Skin epidermis (tissue), 12 donors: ENCODE results near the gene ECT2L.
A peak's percentile ranks its signal among the peaks of the same experiment; 100 is the strongest.

ENCODE experiments used
- H3K27ac ChIP-seq, 21 experiments: fragments of 200-600 bp; sonication (generic) in 11 of 21; one replicate each; pipeline ENCODE4 v1.5.0; 2020; ENCODE audit warnings: mild to moderate bottlenecking in 3 of 21, inconsistent platforms in 2 of 21, moderate library complexity in 2 of 21
- H3K4me3 ChIP-seq, 7 experiments: fragments of 200-600 bp; sonication (generic) in 2 of 7; one replicate each; pipeline ENCODE4 v1.5.0; 2020; ENCODE audit warnings: inconsistent platforms in 2 of 7, mild to moderate bottlenecking in 2 of 7, moderate library complexity in 1 of 7

ECT2L gene

GRCh38 chr6:138803861-138804260 lies 8.0 kb downstream of the ECT2L start:
- no peak overlapping the region for H3K4me3 ChIP-seq
- H3K27ac ChIP-seq = peak overlapping the region in 1 of 21 experiments; percentile 54

- Histone ChIP-seq H3K27ac (peak overlapping the region in 1 of 21 experiments; percentile 27), H3K4me3 (no peak overlapping the region)
Observed at GRCh38 chr6:138805016-138805765, 9.3 kb downstream of the ECT2L start.

- Histone ChIP-seq H3K4me3 (no peak overlapping the region), H3K27ac (no peak overlapping the region)
Observed at GRCh38 chr6:138806889-138807288, 11.0 kb downstream of the ECT2L start.

GRCh38 chr6:138809677-138810076 lies 13.8 kb downstream of the ECT2L start:
- Histone ChIP-seq H3K4me3 (no peak overlapping the region), H3K27ac (no peak overlapping the region)

- Histone ChIP-seq H3K4me3 (no peak overlapping the region), H3K27ac (no peak overlapping the region)
Observed at GRCh38 chr6:138811866-138812265, 16.0 kb downstream of the ECT2L start.

GRCh38 chr6:138814179-138814834 lies 18.4 kb downstream of the ECT2L start:
- Histone ChIP-seq H3K4me3 (no peak overlapping the region), H3K27ac (peak overlapping the region in 1 of 21 experiments; percentile 10)

GRCh38 chr6:138815221-138815620 lies 19.3 kb downstream of the ECT2L start:
- no peak overlapping the region for H3K4me3 ChIP-seq
- no peak overlapping the region for H3K27ac ChIP-seq

- H3K27ac ChIP-seq = peak overlapping the region in 8 of 21 experiments; percentile 24 to 90 (median 48)
- H3K4me3 ChIP-seq = no peak overlapping the region
Observed at GRCh38 chr6:138815797-138816528, 20.1 kb downstream of the ECT2L start.

- Histone ChIP-seq H3K27ac (peak overlapping the region in 19 of 21 experiments; percentile 52 to 90 (median 80)), H3K4me3 (no peak overlapping the region)
Observed at GRCh38 chr6:138817799-138818198, 21.9 kb downstream of the ECT2L start.

GRCh38 chr6:138818496-138819194 lies 22.8 kb downstream of the ECT2L start:
- Histone ChIP-seq H3K4me3 (no peak overlapping the region), H3K27ac (peak overlapping the region in 20 of 21 experiments; percentile 1 to 90 (median 80))

- Histone ChIP-seq H3K27ac (no peak overlapping the region), H3K4me3 (no peak overlapping the region)
Observed at GRCh38 chr6:138821519-138821918, 25.6 kb downstream of the ECT2L start.

GRCh38 chr6:138824482-138825144 lies 28.7 kb downstream of the ECT2L start:
- H3K4me3 ChIP-seq = no peak overlapping the region
- no peak overlapping the region for H3K27ac ChIP-seq

GRCh38 chr6:138830248-138830647 lies 34.4 kb downstream of the ECT2L start:
- no peak overlapping the region for H3K4me3 ChIP-seq
- no peak overlapping the region for H3K27ac ChIP-seq

GRCh38 chr6:138832182-138832581 lies 36.3 kb downstream of the ECT2L start:
- Histone ChIP-seq H3K27ac (no peak overlapping the region), H3K4me3 (no peak overlapping the region)

- Histone ChIP-seq H3K4me3 (no peak overlapping the region), H3K27ac (no peak overlapping the region)
Observed at GRCh38 chr6:138833816-138834539, 38.1 kb downstream of the ECT2L start.

GRCh38 chr6:138837246-138837645 lies 41.4 kb downstream of the ECT2L start:
- no peak overlapping the region for H3K27ac ChIP-seq
- no peak overlapping the region for H3K4me3 ChIP-seq

GRCh38 chr6:138844192-138844591 lies 48.3 kb downstream of the ECT2L start:
- H3K27ac ChIP-seq = peak overlapping the region in 1 of 21 experiments; percentile 20
- no peak overlapping the region for H3K4me3 ChIP-seq

GRCh38 chr6:138847884-138848283 lies 52.0 kb downstream of the ECT2L start:
- no peak overlapping the region for H3K4me3 ChIP-seq
- no peak overlapping the region for H3K27ac ChIP-seq

- no peak overlapping the region for H3K4me3 ChIP-seq
- no peak overlapping the region for H3K27ac ChIP-seq
Observed at GRCh38 chr6:138848461-138848860, 52.6 kb downstream of the ECT2L start.
